OCI-LY3 (cell line): ENCODE measurements around the gene MYO5B.

ENCODE experiments used
- H2AFZ ChIP-seq: fragments of 200-600, 300-600 bp; shearing (Covaris generic); 2 replicates; pipeline ENCODE4 v1.6.0; 2014; ENCODE audit warnings: antibody characterized with exemption, low read depth, low read length
- H3K27ac ChIP-seq: fragments of 200-600, 300-600 bp; sonication (generic); 2 replicates; pipeline ENCODE4 v1.5.1; 2014; ENCODE audit warnings: mild to moderate bottlenecking, low read length, moderate library complexity, mixed read lengths
- H3K27me3 ChIP-seq: fragments of 200-600, 300-600 bp; sonication (generic); 2 replicates; pipeline ENCODE4 v1.6.1; 2014; ENCODE audit warnings: low read depth, low read length, mixed read lengths
- H3K36me3 ChIP-seq: fragments of 200-600, 300-600 bp; sonication (generic); replicated peaks from 2 replicates; pipeline ENCODE3; 2014; ENCODE audit warnings: low read depth, low read length, mixed read lengths
- H3K4me1 ChIP-seq: fragments of 300-600, 200-600 bp; sonication (generic); 2 replicates; pipeline ENCODE4 v1.6.1; 2014; ENCODE audit warnings: low read length, mixed read lengths
- H3K4me2 ChIP-seq: fragments of 200-600, 300-600 bp; sonication (generic); 2 replicates; pipeline ENCODE4 v1.6.1; 2014; ENCODE audit warnings: low read length, mixed read lengths
- H3K4me3 ChIP-seq: fragments of 300-600, 200-600 bp; sonication (generic); 2 replicates; pipeline ENCODE4 v1.5.1; 2014; ENCODE audit warnings: antibody characterized with exemption, mild to moderate bottlenecking, low read length, moderate library complexity
- H3K79me2 ChIP-seq: fragments of 300-600, 200-600 bp; shearing (Covaris generic); 2 replicates; pipeline ENCODE4 v1.6.1; 2014; ENCODE audit warnings: mild to moderate bottlenecking, low read length, mixed read lengths
- H3K9ac ChIP-seq: fragments of 300-600, 200-600 bp; shearing (Covaris generic); 2 replicates; pipeline ENCODE4 v1.6.0; 2014; ENCODE audit warnings: mild to moderate bottlenecking, low read length, moderate library complexity
- H3K9me3 ChIP-seq: fragments of 200-600, 300-600 bp; shearing (Covaris generic); 2 replicates; pipeline ENCODE4 v1.6.1; 2014; ENCODE audit warnings: low read length, mixed read lengths; ENCODE audit not compliant: insufficient read depth
- H4K20me1 ChIP-seq: fragments of 200-600, 300-600 bp; sonication (generic); 2 replicates; pipeline ENCODE4 v1.6.1; 2016; ENCODE audit warnings: low read length, mixed read lengths; ENCODE audit not compliant: insufficient read depth
- CTCF ChIP-seq: fragments of 200-600, 300-600 bp; sonication (generic); IDR thresholded peaks from 2 replicates; pipeline ENCODE4 v1.5.1; 2014; ENCODE audit warnings: antibody characterized with exemption, low read length, low read depth
- EZH2phosphoT487 ChIP-seq: fragments of 200-600 bp; shearing (Covaris generic); IDR thresholded peaks from 2 replicates; pipeline ENCODE4 v1.6.1; 2018; ENCODE audit warnings: antibody characterized with exemption, mixed run types, low read depth

Gene MYO5B

GRCh38 chr18:49879271-49879580 is 315.7 kb downstream of the MYO5B start:
- H2AFZ ChIP-seq = no peak overlapping the region
- TF ChIP-seq CTCF = no peak
- TF ChIP-seq EZH2phosphoT487 = no peak

GRCh38 chr18:49878567-49879270 is 316.2 kb downstream of the MYO5B start:
- no peak overlapping the region for H2AFZ ChIP-seq
- H3K9ac ChIP-seq = no peak overlapping the region
- no peak for TF ChIP-seq CTCF
- no peak for TF ChIP-seq EZH2phosphoT487
- H3K4me3 ChIP-seq = no peak overlapping the region
- H3K4me1 ChIP-seq = peaks cover 9% of the 10 kb centered on the region
- no peaks in the 10 kb centered on the region for H3K36me3 ChIP-seq
- H4K20me1 ChIP-seq = no peaks in the 10 kb centered on the region
- no peak overlapping the region for H3K27ac ChIP-seq
- no peaks in the 10 kb centered on the region for H3K79me2 ChIP-seq
- peaks cover 76% of the 10 kb centered on the region for H3K27me3 ChIP-seq
- H3K9me3 ChIP-seq = no peaks in the 10 kb centered on the region
- no peak overlapping the region for H3K4me2 ChIP-seq

More at GRCh38 chr18:49879271-49879580, 315.7 kb downstream of the MYO5B start:
- Histone ChIP-seq H3K9ac (no peak overlapping the region), H3K4me2 (no peak overlapping the region), H3K4me3 (no peak overlapping the region), H4K20me1 (no peaks in the 10 kb centered on the region), H3K79me2 (no peaks in the 10 kb centered on the region), H3K4me1 (peaks cover 4% of the 10 kb centered on the region), H3K36me3 (no peaks in the 10 kb centered on the region), H3K27me3 (peaks cover 79% of the 10 kb centered on the region), H3K9me3 (no peaks in the 10 kb centered on the region), H3K27ac (no peak overlapping the region)

- Histone ChIP-seq H3K27ac (no peak overlapping the region), H3K4me3 (no peak overlapping the region), H3K27me3 (peaks cover 70% of the 10 kb centered on the region), H3K36me3 (no peaks in the 10 kb centered on the region), H2AFZ (no peak overlapping the region), H3K9ac (no peak overlapping the region), H3K9me3 (no peaks in the 10 kb centered on the region), H3K79me2 (no peaks in the 10 kb centered on the region), H3K4me1 (peaks cover 9% of the 10 kb centered on the region), H4K20me1 (no peaks in the 10 kb centered on the region), H3K4me2 (no peak overlapping the region)
- TF ChIP-seq CTCF (no peak), EZH2phosphoT487 (no peak)
Measured at GRCh38 chr18:49878015-49878414, 316.9 kb downstream of the MYO5B start.

- Histone ChIP-seq H3K4me1 (peaks cover 9% of the 10 kb centered on the region), H3K27ac (no peak overlapping the region)
Measured at GRCh38 chr18:49876536-49876935, 318.4 kb downstream of the MYO5B start.

More at GRCh38 chr18:49876536-49876935, 318.4 kb downstream of the MYO5B start:
- H3K9ac ChIP-seq = no peak overlapping the region
- H3K27me3 ChIP-seq = peaks cover 67% of the 10 kb centered on the region
- H2AFZ ChIP-seq = no peak overlapping the region
- no peaks in the 10 kb centered on the region for H4K20me1 ChIP-seq
- no peaks in the 10 kb centered on the region for H3K79me2 ChIP-seq
- no peak for TF ChIP-seq CTCF
- TF ChIP-seq EZH2phosphoT487 = no peak
- no peak overlapping the region for H3K4me2 ChIP-seq
- H3K9me3 ChIP-seq = no peaks in the 10 kb centered on the region
- H3K36me3 ChIP-seq = no peaks in the 10 kb centered on the region
- no peak overlapping the region for H3K4me3 ChIP-seq
